AG09319 (cell line): ENCODE results near the gene UCN.
"Not testable (repeated sequence)": the region's sequence is repeated elsewhere in the genome, so short reads cannot be mapped to it uniquely, and the experiment has no call there.

ENCODE experiments used
- DNase-seq: peaks from one replicate; pipeline ENCODE4 v3.0.0-alpha.2; 2010; ENCODE audit warnings: low read depth; ENCODE audit errors: extremely low read depth
- TF ChIP-seq, protein P1 (sequence below): IDR thresholded peaks from 2 replicates; pipeline ENCODE4 v1.5.1; 2011; ENCODE audit warnings: low read depth, mild to moderate bottlenecking, inconsistent platforms, low read length, moderate library complexity

Gene UCN

GRCh38 chr2:27322301-27322765, 14.1 kb upstream of the UCN start:
- no peak for DNase-seq
- TF ChIP-seq, protein P1, sequence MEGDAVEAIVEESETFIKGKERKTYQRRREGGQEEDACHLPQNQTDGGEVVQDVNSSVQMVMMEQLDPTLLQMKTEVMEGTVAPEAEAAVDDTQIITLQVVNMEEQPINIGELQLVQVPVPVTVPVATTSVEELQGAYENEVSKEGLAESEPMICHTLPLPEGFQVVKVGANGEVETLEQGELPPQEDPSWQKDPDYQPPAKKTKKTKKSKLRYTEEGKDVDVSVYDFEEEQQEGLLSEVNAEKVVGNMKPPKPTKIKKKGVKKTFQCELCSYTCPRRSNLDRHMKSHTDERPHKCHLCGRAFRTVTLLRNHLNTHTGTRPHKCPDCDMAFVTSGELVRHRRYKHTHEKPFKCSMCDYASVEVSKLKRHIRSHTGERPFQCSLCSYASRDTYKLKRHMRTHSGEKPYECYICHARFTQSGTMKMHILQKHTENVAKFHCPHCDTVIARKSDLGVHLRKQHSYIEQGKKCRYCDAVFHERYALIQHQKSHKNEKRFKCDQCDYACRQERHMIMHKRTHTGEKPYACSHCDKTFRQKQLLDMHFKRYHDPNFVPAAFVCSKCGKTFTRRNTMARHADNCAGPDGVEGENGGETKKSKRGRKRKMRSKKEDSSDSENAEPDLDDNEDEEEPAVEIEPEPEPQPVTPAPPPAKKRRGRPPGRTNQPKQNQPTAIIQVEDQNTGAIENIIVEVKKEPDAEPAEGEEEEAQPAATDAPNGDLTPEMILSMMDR = no peak

DNA sequence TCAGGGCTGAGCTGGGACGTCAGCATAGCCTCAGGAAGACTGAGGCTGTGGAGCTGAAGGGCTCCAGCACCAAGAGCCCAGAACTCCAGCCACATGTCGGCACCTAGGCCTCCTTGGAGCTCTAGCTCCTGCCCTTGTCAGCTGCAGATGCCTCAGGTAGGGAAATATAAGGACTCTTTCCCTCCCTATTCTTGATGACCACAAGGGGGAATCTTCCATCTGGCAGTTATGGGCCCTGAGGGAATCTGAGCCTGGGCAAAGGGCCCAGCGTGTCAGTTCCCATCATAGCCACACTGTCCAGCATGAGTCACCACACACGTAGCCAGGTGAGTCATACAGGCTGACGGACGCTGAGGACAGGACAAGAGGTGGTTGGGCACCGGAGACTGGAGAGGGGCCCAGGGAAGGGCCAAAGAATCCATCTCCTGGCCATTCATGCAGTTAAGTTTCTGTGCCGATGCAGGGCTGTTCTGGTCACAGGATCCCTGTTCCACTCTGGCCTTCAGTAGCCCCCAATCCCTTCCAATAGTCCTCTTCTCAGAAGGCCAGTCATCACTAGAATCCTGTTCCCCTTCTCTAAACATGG, 12.8 kb upstream of the UCN start:
- TF ChIP-seq, protein P1 = peak; percentile 59
- peak; percentile 93 for DNase-seq

DNA sequence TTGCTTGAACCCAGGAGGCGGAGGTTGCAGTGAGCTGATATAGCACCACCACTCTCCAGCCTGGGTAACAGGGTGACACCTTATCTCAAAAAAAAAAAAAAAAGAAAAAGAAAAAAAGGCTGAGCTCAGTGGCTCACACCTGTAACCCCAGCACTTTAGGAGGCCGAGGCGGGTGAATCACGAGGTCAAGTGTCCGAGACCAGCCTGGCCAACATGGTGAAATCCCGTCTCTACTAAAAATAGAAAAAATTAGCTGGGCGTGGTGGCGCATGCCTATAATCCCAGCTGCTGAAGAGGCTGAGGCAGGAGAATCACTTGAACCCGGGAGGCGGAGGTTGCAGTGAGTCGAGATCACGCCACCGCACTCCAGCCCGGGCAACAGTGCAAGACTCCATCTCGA, 11.6 kb upstream of the UCN start:
- not testable (repeated sequence) for DNase-seq

DNA sequence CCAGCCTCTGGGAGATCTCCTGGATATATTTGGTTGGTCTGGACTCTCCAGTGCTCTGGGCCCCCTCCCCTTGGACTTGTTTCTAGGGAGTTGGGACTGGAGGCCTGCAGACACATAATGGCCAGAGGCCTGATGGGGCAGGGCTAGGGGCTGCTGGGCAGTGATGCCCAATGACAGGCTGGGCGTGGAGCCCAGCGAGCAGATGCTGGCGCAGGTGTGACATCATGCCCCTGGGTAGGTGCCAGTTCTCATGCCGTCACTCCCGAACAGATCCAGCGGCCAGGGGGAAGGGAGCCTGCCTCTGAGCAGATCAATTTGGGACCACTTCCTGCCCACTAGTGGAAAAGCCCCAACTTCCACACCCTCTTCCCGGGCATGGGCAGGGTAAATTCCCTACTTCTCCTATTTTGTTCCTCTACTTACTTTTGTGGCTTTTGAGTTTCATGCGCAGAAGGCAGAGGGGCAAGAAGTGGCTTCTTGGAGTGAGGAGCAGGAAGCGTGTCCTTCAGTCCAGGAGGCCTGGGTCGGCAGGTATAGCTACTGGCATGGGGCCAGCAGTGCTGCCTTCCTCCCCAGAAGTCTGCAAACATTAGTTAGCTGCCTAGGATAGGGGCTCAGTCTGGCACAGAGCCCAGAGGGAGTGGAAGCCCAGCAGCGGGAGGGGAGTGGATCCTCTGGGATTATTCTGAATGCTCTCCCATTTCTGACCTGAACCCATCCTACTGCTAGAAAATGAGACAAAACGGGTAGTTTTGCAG, 8.6 kb upstream of the UCN start:
- TF ChIP-seq, protein P1 = no peak
- no peak for DNase-seq

- TF ChIP-seq, protein P1 = no peak
- no peak for DNase-seq
These were observed 6.9 kb upstream of the UCN start for GRCh38 chr2:27315122-27315521.

DNA sequence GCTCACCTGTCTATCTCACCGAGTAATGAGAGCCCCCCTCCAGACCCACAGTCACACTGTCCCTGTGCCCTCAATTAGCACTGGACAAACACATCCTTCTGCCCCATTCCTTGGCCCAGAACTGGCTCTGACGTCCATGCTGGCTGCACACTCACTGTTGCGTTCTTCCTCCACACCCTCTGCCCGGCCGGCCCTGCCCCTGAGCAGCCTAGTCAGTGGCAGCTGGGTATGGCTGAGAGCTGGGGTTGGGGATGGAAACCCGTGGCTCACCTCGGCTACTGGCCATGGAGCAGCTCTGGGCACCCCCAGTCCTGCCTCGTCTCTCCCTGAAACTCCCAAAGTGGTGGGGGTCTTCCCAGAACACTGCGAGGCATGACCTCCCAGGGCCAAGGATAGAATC, 6.5 kb upstream of the UCN start:
- TF ChIP-seq, protein P1 = no peak
- DNase-seq = no peak

DNA sequence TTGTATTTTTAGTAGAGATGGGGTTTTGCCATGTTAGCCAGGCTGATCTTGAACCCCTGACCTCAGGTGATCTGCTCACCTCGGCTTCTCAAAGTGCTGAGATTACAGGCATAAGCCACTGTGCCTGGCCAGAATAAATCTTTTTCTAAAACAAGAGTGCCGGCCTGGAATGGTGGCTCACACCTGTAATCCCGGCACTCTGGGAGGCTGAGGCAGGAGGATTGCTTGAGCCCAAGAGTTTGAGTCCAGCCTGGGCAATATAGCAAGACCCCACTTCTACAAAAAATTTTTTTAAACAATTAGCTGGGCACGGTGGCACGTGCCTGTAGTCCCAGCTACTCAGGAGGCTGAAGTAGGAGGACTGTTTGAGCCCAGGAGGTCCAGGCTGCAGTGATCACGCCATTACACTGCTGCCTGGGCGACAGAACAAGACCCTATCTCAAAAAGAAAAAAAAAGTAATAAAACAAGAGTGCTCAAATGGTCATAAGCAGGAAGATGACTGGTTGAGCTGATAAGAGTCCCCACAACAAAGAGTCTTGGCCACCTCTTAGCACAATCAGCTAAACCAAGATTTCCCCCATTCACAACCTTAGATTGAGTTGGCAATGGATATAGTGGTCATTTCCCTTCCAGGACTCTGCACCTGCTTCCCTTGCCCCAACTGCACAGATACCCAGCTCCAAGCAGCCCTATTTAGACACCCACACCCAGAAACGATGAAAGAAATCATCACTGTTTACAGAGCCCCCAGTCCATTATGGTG, 5.8 kb upstream of the UCN start:
- DNase-seq = no peak
- TF ChIP-seq, protein P1 = no peak
